ENCODE results near the gene DCAF7.

The DCAF7 gene

DNA sequence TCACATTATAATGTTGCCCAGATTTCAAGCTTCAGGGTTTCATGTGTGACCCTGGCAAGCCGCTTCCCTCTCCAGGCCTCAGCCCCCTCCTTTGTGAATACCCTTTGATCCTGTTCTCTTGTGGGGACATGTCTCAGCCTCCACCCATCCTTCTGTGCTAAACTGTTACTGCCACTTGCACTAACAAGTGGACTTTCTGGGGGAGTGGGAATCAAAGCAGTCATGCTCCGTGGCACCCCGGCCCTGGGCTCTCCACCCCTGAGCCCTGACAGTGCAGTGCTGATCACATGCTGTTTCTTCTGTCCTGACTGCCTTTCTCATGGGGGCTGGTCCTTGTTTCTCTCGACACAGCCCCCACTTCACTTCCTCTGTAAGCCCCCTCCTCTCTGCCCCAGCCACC is 9.7 kb upstream of the DCAF7 start:
- Histone ChIP-seq H3K9me3 (ENCODE audit: control insufficient read depth, insufficient read depth, low read length) (no peaks in the 10 kb centered on the region), H3K4me3 (ENCODE audit: low read depth, low read length) (no peak overlapping the region), H3K9ac (ENCODE audit: low read depth, low read length) (no peak overlapping the region), H3K27me3 (ENCODE audit: control insufficient read depth, insufficient read depth, low read length) (peaks cover 26% of the 10 kb centered on the region), H3K4me1 (ENCODE audit: control insufficient read depth, insufficient read depth, low read length) (no peaks in the 10 kb centered on the region), H3K36me3 (ENCODE audit: control insufficient read depth, insufficient read depth, low read length) (no peaks in the 10 kb centered on the region)

DNA sequence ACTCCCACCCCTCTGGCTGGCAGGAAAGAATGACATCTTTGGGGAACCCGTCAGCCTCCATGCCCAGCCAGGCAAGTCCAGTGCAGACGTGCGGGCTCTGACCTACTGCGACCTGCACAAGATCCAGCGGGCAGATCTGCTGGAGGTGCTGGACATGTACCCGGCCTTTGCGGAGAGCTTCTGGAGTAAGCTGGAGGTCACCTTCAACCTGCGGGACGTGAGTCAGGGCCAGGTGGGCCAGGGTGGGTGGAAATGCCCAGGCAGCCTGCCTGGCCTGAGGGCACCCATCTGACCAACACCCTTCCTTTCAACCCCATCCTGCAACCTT is 8.1 kb upstream of the DCAF7 start:
- Histone ChIP-seq H3K4me1 (ENCODE audit: control insufficient read depth, insufficient read depth, low read length) (no peaks in the 10 kb centered on the region), H3K9ac (ENCODE audit: low read depth, low read length) (no peak overlapping the region), H3K36me3 (ENCODE audit: control insufficient read depth, insufficient read depth, low read length) (no peaks in the 10 kb centered on the region), H3K9me3 (ENCODE audit: control insufficient read depth, insufficient read depth, low read length) (no peaks in the 10 kb centered on the region), H3K27me3 (ENCODE audit: control insufficient read depth, insufficient read depth, low read length) (peaks cover 22% of the 10 kb centered on the region), H3K4me3 (ENCODE audit: low read depth, low read length) (no peak overlapping the region)

DNA sequence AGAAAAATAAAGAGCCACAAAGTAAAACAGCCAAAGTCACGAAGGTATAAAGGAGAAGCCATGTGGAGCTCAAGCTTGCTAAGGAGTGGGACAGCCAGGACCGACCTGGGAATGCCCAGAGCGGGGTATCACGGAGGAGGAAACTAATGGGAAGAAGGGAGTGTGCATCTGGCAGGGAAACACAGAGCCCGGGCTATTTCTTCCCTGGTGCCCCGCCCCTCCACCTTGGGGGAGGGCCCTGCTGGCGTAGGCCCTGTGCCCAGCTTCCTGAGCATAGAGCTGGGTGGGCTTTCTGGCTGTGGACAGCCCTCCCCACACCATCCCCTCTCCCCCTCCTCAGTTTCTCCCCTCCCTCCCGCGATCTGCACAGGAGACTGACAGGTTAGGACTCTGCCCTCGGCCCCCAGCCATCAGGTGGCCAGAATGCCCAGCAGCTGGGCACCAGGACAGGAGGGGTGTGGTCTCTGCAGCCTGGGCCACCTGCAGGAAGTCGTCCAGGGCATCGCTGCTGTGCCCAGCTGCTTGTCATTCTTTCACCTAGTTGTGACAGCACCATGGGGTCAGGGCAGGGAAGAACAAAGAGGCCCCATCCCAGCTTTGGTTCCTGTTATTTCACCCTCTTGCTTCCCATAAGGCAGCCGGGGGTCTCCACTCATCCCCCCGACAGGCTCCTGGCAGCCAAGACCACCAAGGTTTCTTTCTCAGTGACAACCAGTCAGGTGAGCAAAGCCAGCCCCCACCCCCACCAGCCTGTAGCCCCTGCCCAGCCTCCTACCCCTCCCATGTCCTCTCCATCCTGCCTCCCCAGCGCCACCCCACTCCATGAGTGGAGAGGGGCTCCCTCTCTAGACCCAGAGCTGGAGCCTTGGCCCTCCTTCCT is 7.1 kb upstream of the DCAF7 start:
- Histone ChIP-seq H3K36me3 (ENCODE audit: control insufficient read depth, insufficient read depth, low read length) (no peaks in the 10 kb centered on the region), H3K9ac (ENCODE audit: low read depth, low read length) (no peak overlapping the region), H3K9me3 (ENCODE audit: control insufficient read depth, insufficient read depth, low read length) (no peaks in the 10 kb centered on the region), H3K4me1 (ENCODE audit: control insufficient read depth, insufficient read depth, low read length) (no peaks in the 10 kb centered on the region), H3K27me3 (ENCODE audit: control insufficient read depth, insufficient read depth, low read length) (peaks cover 16% of the 10 kb centered on the region), H3K4me3 (ENCODE audit: low read depth, low read length) (no peak overlapping the region)

DNA sequence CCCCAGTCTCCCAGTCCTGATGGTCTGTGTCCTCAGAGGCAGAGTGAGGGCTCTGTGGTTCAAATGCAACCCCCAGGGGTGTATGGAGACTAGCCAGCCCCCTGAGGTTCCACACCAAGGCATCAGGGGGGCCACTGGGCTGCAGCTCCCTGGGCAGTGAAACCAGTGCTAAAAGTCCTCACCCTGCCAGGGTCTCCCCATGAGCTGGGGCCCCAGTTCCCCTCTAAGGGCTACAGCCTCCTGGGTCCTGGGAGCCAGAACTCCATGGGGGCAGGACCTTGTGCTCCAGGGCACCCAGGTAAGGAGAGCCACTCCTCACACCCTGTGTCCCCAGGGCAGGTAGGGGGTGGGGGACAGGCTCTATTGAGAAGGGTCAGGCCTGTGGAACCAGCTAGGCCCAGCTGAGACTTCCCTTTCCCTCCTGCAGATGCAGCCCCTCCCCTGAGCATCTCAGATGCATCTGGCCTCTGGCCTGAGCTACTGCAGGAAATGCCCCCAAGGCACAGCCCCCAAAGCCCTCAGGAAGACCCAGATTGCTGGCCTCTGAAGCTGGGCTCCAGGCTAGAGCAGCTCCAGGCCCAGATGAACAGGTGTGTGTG is 6.4 kb upstream of the DCAF7 start:
- Histone ChIP-seq H3K9me3 (ENCODE audit: control insufficient read depth, insufficient read depth, low read length) (no peaks in the 10 kb centered on the region), H3K27me3 (ENCODE audit: control insufficient read depth, insufficient read depth, low read length) (peaks cover 9% of the 10 kb centered on the region), H3K4me3 (ENCODE audit: low read depth, low read length) (no peak overlapping the region), H3K9ac (ENCODE audit: low read depth, low read length) (no peak overlapping the region), H3K4me1 (ENCODE audit: control insufficient read depth, insufficient read depth, low read length) (no peaks in the 10 kb centered on the region), H3K36me3 (ENCODE audit: control insufficient read depth, insufficient read depth, low read length) (no peaks in the 10 kb centered on the region)

DNA sequence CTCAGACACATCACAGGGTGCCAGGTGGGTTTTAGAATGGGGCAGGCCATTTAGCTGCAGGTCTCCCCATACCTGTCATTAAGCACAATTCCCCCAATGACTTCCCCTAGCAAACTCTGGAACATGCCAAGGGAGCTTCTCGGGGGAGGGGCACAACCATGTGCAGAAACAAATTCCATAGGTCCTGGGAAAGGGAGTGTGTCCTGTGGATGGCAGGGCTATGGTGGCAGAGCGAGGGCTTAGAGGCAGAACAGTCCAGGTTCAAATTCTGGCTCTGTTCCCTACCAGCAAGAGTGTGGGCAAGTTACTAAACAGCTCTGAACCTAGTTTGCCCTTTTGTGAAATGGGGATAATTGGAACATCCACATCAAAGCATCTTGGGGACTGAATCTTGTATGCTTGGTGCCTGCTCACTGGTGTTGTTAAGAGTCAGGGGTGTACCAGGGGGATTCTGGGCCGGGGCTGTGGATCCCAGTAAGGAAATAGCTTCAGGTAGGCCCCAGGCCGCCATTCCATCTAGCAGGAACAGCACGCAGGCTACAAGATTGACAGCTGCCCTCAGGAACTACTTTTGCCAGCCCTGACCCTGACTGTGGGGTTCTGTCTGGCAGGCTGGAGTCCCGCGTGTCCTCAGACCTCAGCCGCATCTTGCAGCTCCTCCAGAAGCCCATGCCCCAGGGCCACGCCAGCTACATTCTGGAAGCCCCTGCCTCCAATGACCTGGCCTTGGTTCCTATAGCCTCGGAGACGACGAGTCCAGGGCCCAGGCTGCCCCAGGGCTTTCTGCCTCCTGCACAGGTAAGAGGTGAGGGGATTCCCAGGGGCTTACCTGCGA is 5.6 kb upstream of the DCAF7 start:
- H3K4me3 ChIP-seq (ENCODE audit: low read depth, low read length): no peak overlapping the region
- no peaks in the 10 kb centered on the region for H3K4me1 ChIP-seq (ENCODE audit: control insufficient read depth, insufficient read depth, low read length)
- H3K9me3 ChIP-seq (ENCODE audit: control insufficient read depth, insufficient read depth, low read length): no peaks in the 10 kb centered on the region
- peaks cover under 1% of the 10 kb centered on the region for H3K27me3 ChIP-seq (ENCODE audit: control insufficient read depth, insufficient read depth, low read length)
- H3K9ac ChIP-seq (ENCODE audit: low read depth, low read length): no peak overlapping the region
- H3K36me3 ChIP-seq (ENCODE audit: control insufficient read depth, insufficient read depth, low read length): no peaks in the 10 kb centered on the region

DNA sequence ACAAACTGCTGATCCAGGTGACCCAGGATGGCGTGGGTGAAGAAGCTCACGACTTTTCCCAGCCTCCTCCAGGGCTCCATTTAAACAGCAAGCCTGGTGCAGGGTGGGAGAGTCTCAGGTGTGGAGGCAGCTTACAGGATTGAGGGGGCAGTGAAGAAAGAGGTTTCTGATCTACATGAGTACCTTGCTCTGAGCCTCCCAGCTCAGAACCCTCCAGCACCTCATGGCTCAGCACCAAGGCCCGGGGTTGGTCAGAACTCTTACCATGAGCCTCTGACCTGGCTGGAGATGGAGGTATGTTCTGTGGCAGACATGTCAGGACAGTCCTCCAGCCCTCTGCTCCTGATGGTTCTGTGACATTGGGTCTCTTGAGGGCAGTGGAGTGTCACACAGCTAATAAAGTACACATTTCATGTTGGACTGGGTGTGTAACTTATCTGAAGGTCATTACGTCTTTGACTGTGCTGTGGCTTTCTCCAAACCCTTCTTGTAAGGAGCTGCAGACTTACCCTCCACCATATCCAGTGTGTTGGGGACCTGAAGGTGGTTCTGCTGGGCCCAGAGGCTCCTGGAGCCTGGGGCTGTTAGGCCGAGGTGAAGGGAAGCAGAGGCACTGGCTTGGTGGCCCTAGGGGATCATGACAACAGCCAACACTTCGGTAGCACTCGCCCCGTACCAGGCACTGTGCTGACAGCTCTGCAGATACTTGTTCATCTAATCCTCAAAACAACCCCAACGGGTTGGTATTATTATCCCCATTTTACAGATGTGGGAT is 3.8 kb upstream of the DCAF7 start:
- Histone ChIP-seq H3K9me3 (ENCODE audit: control insufficient read depth, insufficient read depth, low read length) (no peaks in the 10 kb centered on the region), H3K4me3 (ENCODE audit: low read depth, low read length) (no peak overlapping the region), H3K27me3 (ENCODE audit: control insufficient read depth, insufficient read depth, low read length) (no peaks in the 10 kb centered on the region), H3K9ac (ENCODE audit: low read depth, low read length) (no peak overlapping the region), H3K4me1 (ENCODE audit: control insufficient read depth, insufficient read depth, low read length) (no peaks in the 10 kb centered on the region), H3K36me3 (ENCODE audit: control insufficient read depth, insufficient read depth, low read length) (peaks cover 2% of the 10 kb centered on the region)

DNA sequence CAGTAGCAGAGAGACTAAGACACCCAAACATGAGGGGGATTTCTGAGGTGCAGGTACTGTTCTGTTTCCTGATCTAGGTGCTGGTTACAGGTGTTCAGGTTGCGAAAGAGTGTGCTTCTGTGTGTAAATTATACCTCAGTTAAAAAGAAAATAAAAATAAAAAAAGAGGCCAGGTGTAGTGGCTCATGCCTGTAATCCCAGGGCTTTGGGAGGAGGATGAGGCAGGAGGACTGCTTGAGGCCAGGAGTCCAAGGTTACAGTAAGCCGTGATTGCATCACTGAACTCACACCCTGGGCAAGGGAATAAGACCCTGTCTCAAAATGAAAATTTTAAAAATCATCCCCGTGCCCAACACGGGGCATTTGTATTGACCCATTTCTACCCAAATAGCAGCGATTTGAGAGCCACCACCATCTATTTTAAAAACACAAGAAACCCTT is 3.2 kb upstream of the DCAF7 start:
- Histone ChIP-seq H3K27me3 (ENCODE audit: control insufficient read depth, insufficient read depth, low read length) (no peaks in the 10 kb centered on the region), H3K4me3 (ENCODE audit: low read depth, low read length) (no peak overlapping the region), H3K9me3 (ENCODE audit: control insufficient read depth, insufficient read depth, low read length) (no peaks in the 10 kb centered on the region), H3K36me3 (ENCODE audit: control insufficient read depth, insufficient read depth, low read length) (peaks cover 2% of the 10 kb centered on the region), H3K4me1 (ENCODE audit: control insufficient read depth, insufficient read depth, low read length) (no peaks in the 10 kb centered on the region), H3K9ac (ENCODE audit: low read depth, low read length) (no peak overlapping the region)

DNA sequence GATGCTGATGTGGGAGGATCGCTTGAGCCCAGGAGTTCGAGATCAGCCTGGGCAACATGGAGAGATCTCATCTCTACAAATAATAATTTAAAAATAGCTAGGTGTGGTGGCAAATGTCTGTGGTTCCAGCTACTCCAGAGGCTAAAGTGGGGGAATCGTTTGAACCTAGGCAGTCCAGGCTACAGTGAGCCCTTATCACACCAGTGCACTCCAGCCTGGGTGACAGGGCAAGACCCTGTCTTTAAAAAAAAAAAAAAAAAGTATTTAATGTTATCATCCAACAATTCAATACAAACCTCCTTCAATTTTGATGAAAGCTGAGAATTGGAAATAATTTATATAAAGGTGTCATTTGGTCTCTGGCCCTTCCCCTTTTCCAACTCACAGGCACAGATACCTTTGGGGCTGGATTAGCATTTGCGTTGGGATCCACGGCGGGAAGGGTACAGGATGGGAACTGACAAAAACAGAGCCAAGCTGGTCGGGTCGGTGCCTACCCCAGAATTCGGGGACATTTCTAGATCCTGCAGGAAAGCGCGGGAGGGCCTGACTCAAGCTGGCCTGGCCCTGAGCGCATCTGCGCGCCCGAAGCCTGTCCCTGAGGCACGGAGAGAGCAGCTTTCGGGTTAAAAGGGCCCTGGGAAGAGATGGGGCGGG is 860 bp upstream of the DCAF7 start:
- peaks cover 2% of the 10 kb centered on the region for H3K36me3 ChIP-seq (ENCODE audit: control insufficient read depth, insufficient read depth, low read length)
- peak overlapping the region; percentile 99 for H3K4me3 ChIP-seq (ENCODE audit: low read depth, low read length)
- no peaks in the 10 kb centered on the region for H3K4me1 ChIP-seq (ENCODE audit: control insufficient read depth, insufficient read depth, low read length)
- peak overlapping the region; percentile 88 for H3K9ac ChIP-seq (ENCODE audit: low read depth, low read length)
- no peaks in the 10 kb centered on the region for H3K9me3 ChIP-seq (ENCODE audit: control insufficient read depth, insufficient read depth, low read length)
- H3K27me3 ChIP-seq (ENCODE audit: control insufficient read depth, insufficient read depth, low read length): no peaks in the 10 kb centered on the region

DNA sequence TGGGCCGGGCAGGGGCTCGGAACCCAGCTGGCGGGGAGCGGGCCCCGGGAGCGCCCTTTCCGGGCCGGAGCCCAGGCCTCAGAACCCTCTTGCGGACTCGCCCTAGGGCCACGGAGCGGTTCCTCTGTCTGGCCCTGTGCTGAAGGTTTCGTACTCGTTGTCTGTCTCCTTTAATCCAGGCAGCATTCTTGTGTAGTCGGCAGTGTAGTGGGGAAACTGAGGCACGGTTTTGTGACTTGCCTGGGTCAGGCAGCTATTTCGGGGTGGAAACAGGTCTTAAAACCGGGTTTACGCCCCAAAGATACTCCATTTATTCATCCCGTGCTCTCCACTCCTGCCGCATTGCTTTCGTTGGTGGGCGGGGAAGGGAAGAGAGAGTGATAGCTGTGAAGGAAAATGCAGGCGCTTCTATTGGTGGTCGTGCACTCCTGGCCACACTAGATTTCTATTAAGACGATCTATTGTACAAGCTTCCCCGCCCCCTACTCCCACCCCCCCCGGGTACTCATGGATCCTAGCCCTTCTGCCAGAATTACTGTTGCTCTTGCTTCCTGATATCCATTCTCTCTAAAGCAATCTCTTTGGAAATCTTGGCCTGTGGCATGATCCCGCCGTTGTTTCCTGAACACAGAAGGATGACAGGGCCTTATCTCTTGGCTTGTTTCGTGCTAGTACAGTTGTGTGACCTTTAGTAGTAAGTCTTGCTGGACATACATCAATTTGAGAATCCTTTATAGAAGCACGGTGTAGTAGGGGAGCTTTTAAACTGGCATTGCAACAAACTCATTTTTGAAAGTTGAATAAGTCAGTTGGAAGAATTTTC is 751 bp downstream of the DCAF7 start:
- Histone ChIP-seq H3K4me1 (ENCODE audit: control insufficient read depth, insufficient read depth, low read length) (no peaks in the 10 kb centered on the region), H3K4me3 (ENCODE audit: low read depth, low read length) (peak overlapping the region; percentile 99), H3K36me3 (ENCODE audit: control insufficient read depth, insufficient read depth, low read length) (peaks cover 2% of the 10 kb centered on the region), H3K9ac (ENCODE audit: low read depth, low read length) (peak overlapping the region; percentile 83), H3K27me3 (ENCODE audit: control insufficient read depth, insufficient read depth, low read length) (no peaks in the 10 kb centered on the region), H3K9me3 (ENCODE audit: control insufficient read depth, insufficient read depth, low read length) (no peaks in the 10 kb centered on the region)

DNA sequence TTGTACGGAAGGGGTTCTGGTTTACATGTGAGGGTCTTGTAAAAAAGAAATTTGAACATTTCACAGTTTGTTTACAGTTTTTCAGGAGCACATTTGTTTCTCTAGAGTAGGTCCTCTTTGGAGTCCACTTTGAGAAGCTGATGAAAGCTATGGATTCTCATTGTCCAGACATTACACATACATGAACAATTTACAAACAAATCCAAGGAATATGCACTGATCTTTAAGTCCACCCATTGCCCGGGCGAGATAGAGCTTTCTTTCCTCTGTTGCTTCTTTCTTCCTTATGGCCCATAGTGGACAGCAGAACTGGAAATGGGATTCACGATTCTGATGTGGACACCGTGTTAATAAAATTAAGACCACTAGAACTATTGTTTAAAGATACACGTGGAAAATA is 1.9 kb downstream of the DCAF7 start:
- Histone ChIP-seq H3K4me3 (ENCODE audit: low read depth, low read length) (peak overlapping the region; percentile 33), H3K9ac (ENCODE audit: low read depth, low read length) (peak overlapping the region; percentile 13), H3K9me3 (ENCODE audit: control insufficient read depth, insufficient read depth, low read length) (no peaks in the 10 kb centered on the region), H3K27me3 (ENCODE audit: control insufficient read depth, insufficient read depth, low read length) (no peaks in the 10 kb centered on the region), H3K36me3 (ENCODE audit: control insufficient read depth, insufficient read depth, low read length) (peaks cover 2% of the 10 kb centered on the region), H3K4me1 (ENCODE audit: control insufficient read depth, insufficient read depth, low read length) (no peaks in the 10 kb centered on the region)

Measured in iPS-15b (cell line).